Iris pigment epithelial cell (primary cell): ENCODE results near the gene CCDC102A.
A peak's percentile ranks its signal among the peaks of the same experiment; 100 is the strongest.

Experiments
- DNase-seq: peaks from one replicate; pipeline ENCODE4 v3.0.0-alpha.2; 2011; ENCODE audit warnings: low read depth

The CCDC102A gene

DNA sequence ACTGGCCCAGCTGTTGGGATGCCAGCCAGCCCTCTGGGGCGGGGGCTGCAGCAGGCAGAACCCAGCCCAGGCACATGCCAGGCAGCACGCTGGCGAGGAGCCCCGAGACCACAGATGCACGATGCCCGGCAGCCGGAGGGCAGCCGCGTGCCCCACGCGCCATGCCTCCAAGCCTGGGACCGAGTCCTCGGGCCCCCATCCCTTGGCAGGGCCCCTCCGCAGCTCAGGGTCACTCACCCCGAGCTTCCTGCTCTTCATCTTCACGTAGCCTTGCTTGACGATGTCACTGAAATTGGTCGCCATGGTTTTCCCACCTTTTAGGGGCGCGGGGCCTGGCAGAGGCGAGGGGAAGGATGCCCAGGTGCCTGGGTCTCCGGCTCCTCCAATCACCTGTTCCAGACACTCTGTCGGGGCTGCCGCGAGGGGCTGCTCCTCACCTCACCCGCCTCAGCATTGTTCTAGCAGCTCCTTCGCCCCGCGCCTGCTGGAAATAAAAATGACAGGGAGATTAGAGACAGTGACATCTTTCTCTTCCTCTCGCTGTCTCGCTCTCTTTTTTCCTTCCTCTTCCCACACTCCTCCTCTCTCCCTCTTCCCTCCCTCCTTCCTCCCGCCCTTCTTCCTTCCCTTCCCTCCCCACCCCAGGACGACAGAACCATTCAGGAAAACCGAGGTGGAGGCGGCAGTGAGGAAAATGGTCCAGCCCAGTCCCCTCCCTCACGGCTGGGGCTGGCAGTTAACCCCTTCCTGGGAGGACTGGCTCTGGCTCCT lies 57.0 kb downstream of the CCDC102A start:
- DNase-seq, result peak; percentile 30

DNA sequence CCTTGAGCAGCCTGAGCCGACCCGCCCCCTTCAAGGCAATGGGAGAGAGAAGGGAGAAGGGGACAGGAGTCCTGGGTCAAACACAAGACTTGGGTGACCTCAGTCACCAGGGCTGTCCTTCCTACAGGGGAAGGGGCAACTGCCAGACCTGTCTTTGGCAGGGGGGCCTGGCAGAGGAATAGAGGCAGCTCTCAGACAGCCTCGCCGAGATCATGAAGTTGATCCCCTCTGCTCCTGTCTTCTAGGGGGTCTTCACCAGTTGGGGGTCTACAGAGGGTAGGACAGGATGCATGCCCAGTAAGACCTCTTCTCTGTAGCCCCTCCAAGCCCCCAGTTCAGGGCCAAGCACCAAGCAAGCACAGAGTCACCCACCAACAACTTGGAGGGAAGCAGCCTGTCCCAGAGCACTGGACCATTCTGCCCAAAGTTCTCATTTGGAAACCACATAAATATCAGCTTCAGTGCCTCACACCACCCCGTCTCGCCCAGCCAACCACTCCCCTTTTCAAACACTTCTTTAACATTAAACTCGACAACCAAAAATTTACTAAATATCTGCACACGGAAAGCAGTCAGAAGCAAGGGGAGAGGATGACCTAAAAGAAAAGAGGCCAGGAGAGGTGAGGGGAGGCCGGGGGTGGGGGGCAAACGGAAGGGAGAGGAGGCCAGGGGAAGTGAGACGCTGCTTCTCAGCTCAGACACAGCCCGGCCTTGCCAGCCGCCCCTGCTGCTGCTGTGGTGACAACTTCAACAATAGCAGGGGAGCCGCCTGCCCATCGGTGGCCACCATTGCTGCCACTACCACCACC lies 57.8 kb downstream of the CCDC102A start:
- no peak for DNase-seq

- no peak for DNase-seq
Measured at GRCh38 chr16:57477531-57478202, 58.7 kb downstream of the CCDC102A start.

DNA sequence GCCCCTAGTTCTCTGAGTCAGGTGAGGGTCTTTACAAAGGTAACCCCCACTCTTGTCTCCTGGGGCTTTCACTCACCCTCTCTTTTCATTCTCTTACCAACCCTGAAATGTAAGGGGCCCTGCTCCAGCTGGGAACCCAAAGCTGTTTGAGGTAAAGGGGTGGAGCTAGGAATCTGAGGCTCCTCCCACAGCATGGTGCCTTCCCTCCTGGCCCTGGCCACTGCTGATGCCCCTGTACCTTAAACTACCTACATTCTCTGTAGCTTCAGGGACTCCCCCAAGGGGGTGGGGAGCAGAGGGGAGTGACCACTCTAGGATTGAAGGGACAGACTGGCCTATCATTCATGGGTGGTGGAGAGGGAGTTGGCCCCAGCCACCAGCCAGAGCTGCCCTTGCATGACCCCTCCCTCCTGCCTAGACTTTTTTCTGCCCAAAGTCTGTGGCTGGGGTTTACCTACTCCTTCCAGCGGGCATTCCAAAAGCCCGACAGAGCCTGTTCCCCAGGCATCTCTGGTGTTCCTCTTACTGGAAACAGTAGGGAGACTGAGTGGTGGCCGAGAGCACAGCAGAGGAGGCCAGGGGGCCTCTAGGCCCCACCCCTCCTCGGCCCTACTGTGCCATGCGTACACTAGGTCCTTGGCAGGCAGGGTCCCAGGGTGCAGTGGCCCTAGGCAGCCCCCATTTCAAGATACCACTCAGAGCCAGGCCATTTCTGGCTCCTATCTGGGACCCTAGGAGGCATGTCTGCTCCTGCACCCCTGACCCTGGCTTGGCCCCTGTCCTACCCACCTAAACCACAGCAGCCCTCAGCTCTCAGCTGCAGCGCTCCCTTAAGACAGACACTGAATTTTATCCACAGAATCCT lies 59.6 kb downstream of the CCDC102A start:
- DNase-seq, result no peak

DNA sequence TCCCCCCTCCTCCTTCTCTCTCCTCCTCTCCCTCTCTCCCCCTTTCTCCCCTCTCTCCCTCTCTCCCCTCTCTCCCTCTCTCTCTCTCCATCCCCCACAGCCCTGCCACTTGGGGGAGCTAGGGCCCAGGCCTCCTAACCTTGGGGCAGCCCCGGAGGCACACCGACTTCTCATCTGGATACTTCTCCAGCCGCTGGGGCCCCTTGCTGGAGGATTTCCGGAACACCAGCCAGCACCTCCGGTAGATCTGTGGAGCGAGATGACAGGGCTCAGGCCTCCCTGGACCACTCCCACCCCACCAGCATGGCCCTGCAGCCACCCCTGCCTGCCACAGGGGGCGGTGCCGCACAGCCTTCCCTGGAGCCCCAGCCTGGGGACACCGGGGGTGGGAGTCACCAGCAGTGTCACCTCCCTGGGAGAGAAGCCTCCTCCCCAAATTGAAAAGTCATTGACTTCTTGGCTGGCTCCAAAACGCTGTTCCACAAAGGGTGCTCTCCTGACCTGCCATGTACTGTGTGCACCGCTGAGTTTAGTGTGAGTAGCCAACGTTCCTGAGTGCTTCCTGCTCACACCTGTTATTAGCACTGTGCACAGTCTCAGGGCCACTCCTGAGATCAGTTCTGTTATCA lies 60.5 kb downstream of the CCDC102A start:
- peak; percentile 61 for DNase-seq

GRCh38 chr16:57474671-57475661 lies 61.4 kb downstream of the CCDC102A start:
- DNase-seq, result no peak

GRCh38 chr16:57473906-57474305 lies 62.5 kb downstream of the CCDC102A start:
- DNase-seq, result no peak

DNA sequence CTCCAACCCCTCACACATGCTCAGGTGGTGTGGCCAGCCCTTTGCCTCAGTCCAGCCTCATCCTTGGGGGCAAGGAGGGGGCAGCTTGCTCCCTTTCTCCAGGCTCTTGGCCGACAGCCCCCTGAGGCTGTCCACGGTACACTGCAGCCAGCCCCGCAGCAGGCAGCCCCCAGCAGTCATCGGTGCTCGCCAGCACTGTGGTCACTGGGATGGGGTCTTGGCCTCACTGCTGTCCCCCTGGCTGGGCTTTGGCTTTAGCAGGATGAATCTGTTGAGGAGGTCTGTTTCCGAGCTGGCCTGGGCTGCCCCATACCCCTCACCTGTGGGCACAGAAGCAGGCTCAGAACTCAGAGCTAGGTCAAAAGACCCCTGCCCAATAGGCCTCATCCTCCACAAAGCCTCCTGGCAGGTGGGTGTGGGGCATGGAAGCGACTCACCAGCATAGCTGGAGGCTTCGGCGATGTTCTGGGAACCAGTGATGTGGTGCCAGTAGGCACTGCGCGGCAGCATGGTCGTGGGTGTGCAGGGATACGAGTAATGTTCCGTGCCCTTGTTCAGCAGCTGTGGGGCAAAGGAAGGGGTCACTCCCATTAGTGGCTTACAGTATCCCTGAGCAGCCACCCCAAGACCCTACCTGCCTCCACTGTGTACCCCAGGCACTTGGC lies 63.1 kb downstream of the CCDC102A start:
- no peak for DNase-seq

DNA sequence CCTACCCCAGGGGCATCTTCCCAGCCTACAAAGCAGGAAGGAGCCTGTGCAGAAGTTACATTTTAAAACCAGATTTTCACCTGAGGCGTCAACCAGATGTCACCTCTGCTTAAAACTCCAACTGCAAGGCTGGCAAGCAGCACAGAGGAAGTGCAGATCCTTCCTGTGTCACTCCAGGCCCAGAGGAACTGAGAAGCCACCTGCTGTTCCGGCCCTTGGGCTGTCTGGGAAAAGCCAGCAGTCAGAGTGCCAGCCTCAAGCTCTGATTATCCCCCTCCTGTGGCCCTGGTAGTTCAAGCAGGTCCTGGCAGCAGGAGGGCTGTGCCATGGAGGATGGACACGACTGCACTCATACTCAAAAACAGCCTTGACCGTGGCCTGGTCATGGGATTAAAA lies 63.7 kb downstream of the CCDC102A start:
- no peak for DNase-seq

GRCh38 chr16:57471852-57472664 lies 64.3 kb downstream of the CCDC102A start:
- DNase-seq, result no peak

- no peak for DNase-seq
Measured at GRCh38 chr16:57471209-57471608, 65.2 kb downstream of the CCDC102A start.

- DNase-seq, result peak; percentile 55
Measured at GRCh38 chr16:57470711-57471110, 65.7 kb downstream of the CCDC102A start.

DNA sequence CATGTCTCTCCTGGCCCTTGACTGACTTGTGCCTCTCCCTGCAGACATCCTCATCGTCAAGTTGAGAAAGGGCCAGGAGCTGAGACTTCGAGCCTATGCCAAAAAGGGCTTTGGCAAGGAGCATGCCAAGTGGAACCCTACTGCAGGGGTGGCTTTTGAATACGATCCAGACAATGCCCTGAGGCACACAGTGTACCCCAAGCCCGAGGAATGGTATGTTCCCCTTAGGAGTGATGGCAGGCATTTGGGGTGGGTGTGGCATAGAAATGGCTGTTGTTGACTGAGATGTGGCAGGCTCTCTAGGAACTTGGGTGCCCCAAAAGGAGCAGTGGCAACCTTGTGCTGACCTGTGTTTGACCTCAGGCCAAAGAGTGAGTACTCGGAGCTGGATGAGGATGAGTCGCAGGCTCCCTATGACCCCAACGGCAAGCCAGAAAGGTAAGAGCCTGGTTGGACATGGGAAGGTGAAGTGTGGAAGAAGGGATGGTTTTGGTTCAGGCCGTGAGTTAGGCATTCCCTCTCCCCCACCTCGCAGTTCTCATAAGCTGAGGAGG lies 66.4 kb downstream of the CCDC102A start:
- DNase-seq, result no peak

- no peak for DNase-seq
Measured at GRCh38 chr16:57469046-57469445, 67.3 kb downstream of the CCDC102A start.

- no peak for DNase-seq
Measured at GRCh38 chr16:57468346-57468745, 68.0 kb downstream of the CCDC102A start.

DNA sequence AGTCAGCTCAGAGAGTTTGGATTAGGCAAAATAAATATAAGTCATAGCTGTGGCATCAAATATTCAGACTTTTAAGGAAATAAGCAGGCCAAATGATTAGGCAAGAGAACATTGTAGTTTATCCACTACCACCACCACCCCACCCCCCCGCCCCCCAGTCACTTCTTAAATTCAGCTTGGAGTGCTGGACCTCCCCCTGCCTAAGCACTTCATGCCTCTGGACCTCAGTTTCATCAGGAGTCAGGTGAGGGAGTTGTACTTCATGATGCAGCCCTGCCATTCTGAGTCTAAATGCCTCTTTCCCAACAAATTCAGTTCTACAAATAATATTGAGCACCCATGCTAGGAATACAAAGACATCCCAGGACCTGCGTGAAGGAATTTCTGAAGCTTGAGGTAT lies 71.8 kb downstream of the CCDC102A start:
- no peak for DNase-seq

GRCh38 chr16:57462978-57463362 lies 73.4 kb downstream of the CCDC102A start:
- no peak for DNase-seq

- peak; percentile 83 for DNase-seq
Measured at GRCh38 chr16:57462209-57462977, 74.0 kb downstream of the CCDC102A start, which contains the start of gene POLR2C. Gene POLR2C, plus strand, starts transcription at chr16:57462679. Its CDS starts 46 bp downstream, at chr16:57462725.
